ENCODE data around the gene ADAMTS3. TPM values are rescaled to one million over a fixed set of nuclear protein-coding genes. Genes with fewer than 3 reads are reported as not detected.

ADAMTS3 gene
- total RNA-seq, 2 donors from 2014 or later, result not detected

- Mint-ChIP-seq H3K36me3 (ENCODE audit: insufficient read depth in 2 of 2) (no peaks in the 10 kb centered on the region), H3K9me3 (no peaks in the 10 kb centered on the region), H3K4me3 (no peak overlapping the region), H3K27me3 (ENCODE audit: low read depth) (no peaks in the 10 kb centered on the region), H3K27ac (no peak overlapping the region), H3K4me1 (ENCODE audit: low read depth) (no peaks in the 10 kb centered on the region)
- DNase-seq, result no peak
- no peak for ATAC-seq (replicated peaks in 1 of 2)
Observed at GRCh38 chr4:72410158-72410557, 158.9 kb downstream of the ADAMTS3 start.

GRCh38 chr4:72408568-72408967 lies 160.5 kb downstream of the ADAMTS3 start:
- no peak overlapping the region for H3K4me3 Mint-ChIP-seq
- H3K9me3 Mint-ChIP-seq, result no peaks in the 10 kb centered on the region
- H3K27me3 Mint-ChIP-seq (ENCODE audit: low read depth), result no peaks in the 10 kb centered on the region
- no peaks in the 10 kb centered on the region for H3K4me1 Mint-ChIP-seq (ENCODE audit: low read depth)
- H3K36me3 Mint-ChIP-seq (ENCODE audit: insufficient read depth in 2 of 2), result no peaks in the 10 kb centered on the region
- H3K27ac Mint-ChIP-seq, result no peak overlapping the region
- no peak for DNase-seq
- no peak for ATAC-seq (replicated peaks in 1 of 2)

GRCh38 chr4:72405417-72405816 lies 163.6 kb downstream of the ADAMTS3 start:
- Mint-ChIP-seq H3K27me3 (ENCODE audit: low read depth) (no peaks in the 10 kb centered on the region), H3K27ac (no peak overlapping the region), H3K9me3 (no peaks in the 10 kb centered on the region), H3K4me3 (no peak overlapping the region), H3K36me3 (ENCODE audit: insufficient read depth in 2 of 2) (no peaks in the 10 kb centered on the region), H3K4me1 (ENCODE audit: low read depth) (no peaks in the 10 kb centered on the region)
- ATAC-seq (replicated peaks in 1 of 2) (no peak), DNase-seq (no peak)

- no peak overlapping the region for H3K27ac Mint-ChIP-seq
- no peaks in the 10 kb centered on the region for H3K27me3 Mint-ChIP-seq (ENCODE audit: low read depth)
- H3K36me3 Mint-ChIP-seq (ENCODE audit: insufficient read depth in 2 of 2), result no peaks in the 10 kb centered on the region
- no peak for DNase-seq
- H3K4me3 Mint-ChIP-seq, result no peak overlapping the region
- ATAC-seq (replicated peaks in 1 of 2), result no peak
- no peaks in the 10 kb centered on the region for H3K9me3 Mint-ChIP-seq
- no peaks in the 10 kb centered on the region for H3K4me1 Mint-ChIP-seq (ENCODE audit: low read depth)
Observed at GRCh38 chr4:72397314-72397713, 171.7 kb downstream of the ADAMTS3 start.

GRCh38 chr4:72394012-72394663 lies 174.9 kb downstream of the ADAMTS3 start:
- Mint-ChIP-seq H3K27me3 (ENCODE audit: low read depth) (no peaks in the 10 kb centered on the region), H3K9me3 (no peaks in the 10 kb centered on the region), H3K4me1 (ENCODE audit: low read depth) (no peaks in the 10 kb centered on the region), H3K36me3 (ENCODE audit: insufficient read depth in 2 of 2) (no peaks in the 10 kb centered on the region), H3K27ac (no peak overlapping the region), H3K4me3 (no peak overlapping the region)
- ATAC-seq (replicated peaks in 1 of 2) (no peak), DNase-seq (no peak)

GRCh38 chr4:72391281-72391680 lies 177.7 kb downstream of the ADAMTS3 start:
- DNase-seq, result no peak
- Mint-ChIP-seq H3K9me3 (no peaks in the 10 kb centered on the region), H3K36me3 (ENCODE audit: insufficient read depth in 2 of 2) (no peaks in the 10 kb centered on the region), H3K27me3 (ENCODE audit: low read depth) (no peaks in the 10 kb centered on the region), H3K27ac (no peak overlapping the region), H3K4me3 (no peak overlapping the region), H3K4me1 (ENCODE audit: low read depth) (no peaks in the 10 kb centered on the region)
- no peak for ATAC-seq (replicated peaks in 1 of 2)

- Mint-ChIP-seq H3K4me1 (ENCODE audit: low read depth) (no peaks in the 10 kb centered on the region), H3K9me3 (no peaks in the 10 kb centered on the region), H3K4me3 (no peak overlapping the region), H3K27ac (no peak overlapping the region), H3K27me3 (ENCODE audit: low read depth) (no peaks in the 10 kb centered on the region), H3K36me3 (ENCODE audit: insufficient read depth in 2 of 2) (no peaks in the 10 kb centered on the region)
- DNase-seq, result no peak
- no peak for ATAC-seq (replicated peaks in 1 of 2)
Observed at GRCh38 chr4:72390409-72390808, 178.6 kb downstream of the ADAMTS3 start.

GRCh38 chr4:72388521-72388920 lies 180.5 kb downstream of the ADAMTS3 start:
- ATAC-seq (replicated peaks in 1 of 2), result no peak
- no peaks in the 10 kb centered on the region for H3K27me3 Mint-ChIP-seq (ENCODE audit: low read depth)
- H3K4me1 Mint-ChIP-seq (ENCODE audit: low read depth), result no peaks in the 10 kb centered on the region
- DNase-seq, result no peak
- no peak overlapping the region for H3K27ac Mint-ChIP-seq
- no peaks in the 10 kb centered on the region for H3K9me3 Mint-ChIP-seq
- no peaks in the 10 kb centered on the region for H3K36me3 Mint-ChIP-seq (ENCODE audit: insufficient read depth in 2 of 2)
- no peak overlapping the region for H3K4me3 Mint-ChIP-seq

- Mint-ChIP-seq H3K36me3 (ENCODE audit: insufficient read depth in 2 of 2) (no peaks in the 10 kb centered on the region), H3K4me1 (ENCODE audit: low read depth) (no peaks in the 10 kb centered on the region), H3K9me3 (no peaks in the 10 kb centered on the region), H3K27me3 (ENCODE audit: low read depth) (no peaks in the 10 kb centered on the region), H3K4me3 (no peak overlapping the region), H3K27ac (no peak overlapping the region)
- DNase-seq (no peak), ATAC-seq (replicated peaks in 1 of 2) (no peak)
Observed at GRCh38 chr4:72387959-72388358, 181.1 kb downstream of the ADAMTS3 start.

- Mint-ChIP-seq H3K36me3 (ENCODE audit: insufficient read depth in 2 of 2) (no peaks in the 10 kb centered on the region), H3K9me3 (no peaks in the 10 kb centered on the region), H3K4me3 (no peak overlapping the region), H3K27me3 (ENCODE audit: low read depth) (no peaks in the 10 kb centered on the region), H3K27ac (no peak overlapping the region), H3K4me1 (ENCODE audit: low read depth) (no peaks in the 10 kb centered on the region)
- no peak for DNase-seq
- ATAC-seq (replicated peaks in 1 of 2), result no peak
Observed at GRCh38 chr4:72383439-72383838, 185.6 kb downstream of the ADAMTS3 start.

- Mint-ChIP-seq H3K9me3 (no peaks in the 10 kb centered on the region), H3K4me1 (ENCODE audit: low read depth) (no peaks in the 10 kb centered on the region), H3K27me3 (ENCODE audit: low read depth) (no peaks in the 10 kb centered on the region), H3K27ac (no peak overlapping the region), H3K36me3 (ENCODE audit: insufficient read depth in 2 of 2) (no peaks in the 10 kb centered on the region), H3K4me3 (no peak overlapping the region)
- no peak for DNase-seq
- ATAC-seq (replicated peaks in 1 of 2), result no peak
Observed at GRCh38 chr4:72378901-72379300, 190.1 kb downstream of the ADAMTS3 start.

- ATAC-seq (replicated peaks in 1 of 2), result no peak
- H3K36me3 Mint-ChIP-seq (ENCODE audit: insufficient read depth in 2 of 2), result no peaks in the 10 kb centered on the region
- no peak overlapping the region for H3K27ac Mint-ChIP-seq
- no peaks in the 10 kb centered on the region for H3K27me3 Mint-ChIP-seq (ENCODE audit: low read depth)
- no peak overlapping the region for H3K4me3 Mint-ChIP-seq
- DNase-seq, result no peak
- no peaks in the 10 kb centered on the region for H3K9me3 Mint-ChIP-seq
- H3K4me1 Mint-ChIP-seq (ENCODE audit: low read depth), result no peaks in the 10 kb centered on the region
Observed at GRCh38 chr4:72377491-72378194, 191.4 kb downstream of the ADAMTS3 start.

GRCh38 chr4:72376901-72377300 lies 192.1 kb downstream of the ADAMTS3 start:
- no peak for ATAC-seq (replicated peaks in 1 of 2)
- Mint-ChIP-seq H3K9me3 (no peaks in the 10 kb centered on the region), H3K27me3 (ENCODE audit: low read depth) (no peaks in the 10 kb centered on the region), H3K27ac (no peak overlapping the region), H3K36me3 (ENCODE audit: insufficient read depth in 2 of 2) (no peaks in the 10 kb centered on the region), H3K4me3 (no peak overlapping the region), H3K4me1 (ENCODE audit: low read depth) (no peaks in the 10 kb centered on the region)
- DNase-seq, result no peak

Data from activated T-cell treated with anti-CD3 and anti-CD28 coated beads, Interleukin-2, amount 50 U/mL, for 72 hours (primary cell).